Activated naive CD8-positive, alpha-beta T cell treated with anti-CD3 and anti-CD28 coated beads, Interleukin-2, amount 50 U/mL, for 16 hours (primary cell): ENCODE results near the gene EMP3.
"Not testable (repeated sequence)": the region's sequence is repeated elsewhere in the genome, so short reads cannot be mapped to it uniquely, and the experiment has no call there.

ENCODE experiments used
- DNase-seq: peaks from one replicate; pipeline ENCODE4 v3.0.0-alpha.2; 2020; ENCODE audit warnings: low read depth, low spot score

The EMP3 gene

GRCh38 chr19:48317708-48317960 lies 7.7 kb upstream of the EMP3 start:
- DNase-seq, result not testable (repeated sequence)

GRCh38 chr19:48318286-48318987 lies 6.9 kb upstream of the EMP3 start:
- no peak for DNase-seq

- DNase-seq, result peak; percentile 47
These were observed 5.5 kb upstream of the EMP3 start for GRCh38 chr19:48319647-48320541.

- DNase-seq, result peak; percentile 92
These were observed 4.1 kb upstream of the EMP3 start for GRCh38 chr19:48321372-48321621.

- peak; percentile 93 for DNase-seq
These were observed 3.4 kb upstream of the EMP3 start for GRCh38 chr19:48321622-48322591.

- DNase-seq, result no peak
These were observed 4.0 kb downstream of the EMP3 start for GRCh38 chr19:48329167-48329891.

GRCh38 chr19:48330012-48330681 lies 4.8 kb downstream of the EMP3 start:
- DNase-seq, result peak; percentile 57

GRCh38 chr19:48332351-48332661 lies 7.0 kb downstream of the EMP3 start:
- no peak for DNase-seq

- DNase-seq, result peak; percentile 81
These were observed 7.5 kb downstream of the EMP3 start for GRCh38 chr19:48332662-48333466.

GRCh38 chr19:48333467-48334384 lies 8.4 kb downstream of the EMP3 start:
- DNase-seq, result peak; percentile 79

GRCh38 chr19:48338253-48338755 lies 13.0 kb downstream of the EMP3 start:
- DNase-seq, result no peak

GRCh38 chr19:48338802-48339503 lies 13.6 kb downstream of the EMP3 start:
- DNase-seq, result no peak

GRCh38 chr19:48340995-48341394 lies 15.6 kb downstream of the EMP3 start:
- no peak for DNase-seq

GRCh38 chr19:48341515-48342413 lies 16.4 kb downstream of the EMP3 start:
- DNase-seq, result no peak

GRCh38 chr19:48342414-48342738 lies 17.0 kb downstream of the EMP3 start:
- no peak for DNase-seq

GRCh38 chr19:48342841-48343540 lies 17.6 kb downstream of the EMP3 start:
- DNase-seq, result no peak

GRCh38 chr19:48344892-48345291 lies 19.5 kb downstream of the EMP3 start:
- no peak for DNase-seq
